Measurements from ENCODE around the gene TTL.

GRCh38 chr2:112582314-112582746 is 100.4 kb downstream of the TTL start:
- TF ChIP-seq POLR2A (IDR thresholded peaks at IDR 0.05) (no peak), CTCF (IDR thresholded peaks at IDR 0.05) (peak; percentile 22 to 65 (median 51))

Data from ovary (tissue), 3 donors.